NCI-H1930 (cell line): ENCODE measurements around the gene LINGO1.

Source experiments
- DNase-seq, 2 experiments: peaks; one replicate each; lab custom pipeline; 2025; lab: John Stamatoyannopoulos, UW

The LINGO1 gene

DNA sequence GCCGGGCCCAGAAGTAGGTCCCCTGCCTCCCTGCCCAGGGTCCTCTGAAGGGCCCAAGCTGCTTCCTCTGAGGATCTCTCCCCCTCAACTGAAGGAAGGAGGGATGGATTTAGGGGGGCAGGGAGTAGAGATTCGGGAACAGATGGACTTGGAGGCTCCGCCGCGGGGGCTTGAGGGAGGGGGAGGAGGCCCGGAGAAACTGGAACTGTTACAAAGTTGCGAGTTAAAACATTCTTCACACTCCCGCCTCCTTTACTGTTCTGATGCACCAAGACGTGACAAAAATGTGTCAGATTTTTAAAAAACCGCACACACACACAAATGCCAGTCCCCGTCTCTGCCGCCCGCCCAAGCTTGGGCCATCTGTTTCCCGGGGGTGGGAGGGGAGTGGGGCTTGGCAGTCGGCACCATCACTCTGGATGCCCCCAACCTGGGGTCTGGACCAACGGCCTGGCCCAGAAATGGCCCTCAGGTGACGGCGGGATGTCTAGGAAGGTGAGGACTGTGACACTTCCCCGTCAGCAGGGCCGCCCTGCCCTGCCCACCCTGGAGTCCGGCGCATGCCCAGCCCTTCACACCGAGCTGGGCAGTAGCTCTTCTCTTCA lies 25.0 kb upstream of the LINGO1 start:
- DNase-seq = no peak

DNA sequence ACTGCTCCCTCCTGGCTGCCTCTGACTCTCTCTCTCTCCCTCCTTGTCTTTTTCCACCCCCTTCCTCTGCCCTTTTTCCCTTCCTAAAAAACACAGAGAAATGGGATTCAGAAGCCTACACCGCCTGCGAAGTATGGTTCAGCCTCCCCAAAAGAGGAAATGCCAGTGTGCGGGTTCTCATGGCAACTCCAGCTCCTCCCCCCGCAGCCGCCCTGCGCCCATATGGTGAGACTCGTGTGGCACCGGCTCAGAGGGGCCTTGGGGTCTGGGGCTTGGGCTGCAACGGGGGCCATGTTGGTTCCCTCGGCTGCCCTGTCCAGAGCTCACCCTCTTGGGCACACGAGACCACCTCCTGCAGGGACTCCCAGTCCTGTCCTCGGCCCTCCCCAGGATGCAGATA lies 23.6 kb upstream of the LINGO1 start:
- DNase-seq = no peak

DNA sequence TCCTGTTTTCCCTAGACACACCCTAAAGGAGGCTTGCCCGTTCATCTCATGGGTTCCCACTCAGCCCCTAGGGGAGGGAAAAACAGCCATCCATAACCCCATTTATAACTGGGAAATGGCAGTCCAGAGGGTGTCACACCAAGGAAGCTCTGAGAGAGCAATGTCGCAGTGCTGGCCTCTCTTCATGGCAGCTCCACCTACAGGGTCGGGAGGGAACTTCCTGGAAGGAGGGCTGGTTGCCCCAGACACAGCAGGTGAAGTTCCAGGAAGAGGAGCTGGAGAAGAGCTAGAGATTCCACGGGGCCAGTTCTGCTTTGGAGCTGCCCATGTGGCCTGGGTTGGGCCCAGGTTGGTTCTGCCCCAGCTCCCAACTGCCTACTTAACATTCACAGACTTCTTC lies 22.3 kb upstream of the LINGO1 start:
- peak in 1 of 2 experiments; percentile 5 for DNase-seq

DNA sequence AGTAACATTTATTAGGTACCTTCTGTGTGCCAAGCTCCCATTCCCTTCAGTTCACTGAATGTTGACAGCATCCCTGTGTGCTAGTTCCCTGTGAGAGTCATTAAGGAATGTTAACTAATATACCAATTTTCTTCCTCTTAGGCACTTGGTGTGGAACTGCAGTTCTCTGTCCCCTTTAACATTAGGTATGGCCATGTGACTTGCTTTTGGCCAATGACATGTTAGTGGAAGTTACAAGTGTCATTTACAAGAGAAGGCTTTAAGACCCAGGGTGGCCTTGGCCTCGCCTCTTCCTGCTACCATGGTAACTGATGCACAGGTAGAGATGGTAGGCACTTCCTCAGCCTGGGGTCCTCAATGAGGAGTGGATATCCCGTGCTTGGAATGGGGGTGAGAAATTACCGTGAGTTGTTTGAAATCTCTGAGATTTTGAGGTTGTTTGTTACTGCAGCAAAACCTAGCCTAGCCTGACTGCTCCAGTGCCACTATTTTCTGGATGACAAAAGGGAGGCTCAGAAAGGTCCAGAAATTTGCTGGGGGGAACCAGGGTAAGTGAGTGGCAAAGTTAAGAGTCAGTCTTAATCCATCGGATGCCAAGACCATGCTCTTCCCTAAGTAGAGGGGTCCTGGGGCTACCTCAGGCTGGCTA lies 21.2 kb upstream of the LINGO1 start:
- DNase-seq = no peak

DNA sequence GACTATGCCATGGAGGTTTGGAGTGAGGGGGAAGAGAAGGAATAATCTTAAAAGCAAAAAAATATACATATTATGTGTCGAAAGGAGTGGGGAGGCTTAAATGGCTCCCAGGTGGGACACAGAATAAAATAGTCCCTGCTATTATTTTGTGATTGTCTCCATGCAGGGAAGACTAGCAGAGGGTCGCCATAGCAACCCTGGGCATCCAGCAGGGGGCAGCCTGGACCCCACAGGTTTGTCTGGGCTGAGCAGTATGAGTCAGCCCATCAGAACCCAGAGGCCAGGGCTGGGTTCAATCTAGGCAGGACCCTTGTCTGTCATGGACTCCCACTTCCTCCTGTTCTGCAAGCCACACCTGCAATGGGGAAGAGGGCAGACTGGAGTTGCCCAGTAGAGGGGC lies 17.6 kb upstream of the LINGO1 start:
- DNase-seq = no peak

DNA sequence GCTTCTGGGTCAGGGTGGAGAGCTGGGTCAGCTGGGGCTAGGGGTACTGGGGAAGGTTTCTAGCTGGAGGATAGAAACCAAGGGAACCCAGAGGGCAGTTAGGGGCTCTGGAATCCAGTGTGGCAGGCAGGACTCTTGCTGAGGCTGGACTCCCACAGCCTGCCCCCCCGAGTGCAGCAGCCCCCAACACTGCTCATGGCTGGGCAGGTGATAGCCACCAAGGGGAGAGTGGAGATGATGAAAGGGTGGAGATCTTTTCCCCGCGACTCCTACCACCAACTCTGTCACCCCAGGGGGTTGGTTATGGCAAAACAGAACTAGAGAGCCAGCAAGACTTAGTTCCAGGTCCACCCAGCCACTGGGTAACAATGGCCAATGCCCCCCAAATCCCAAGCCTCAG lies 16.9 kb upstream of the LINGO1 start:
- no peak for DNase-seq

DNA sequence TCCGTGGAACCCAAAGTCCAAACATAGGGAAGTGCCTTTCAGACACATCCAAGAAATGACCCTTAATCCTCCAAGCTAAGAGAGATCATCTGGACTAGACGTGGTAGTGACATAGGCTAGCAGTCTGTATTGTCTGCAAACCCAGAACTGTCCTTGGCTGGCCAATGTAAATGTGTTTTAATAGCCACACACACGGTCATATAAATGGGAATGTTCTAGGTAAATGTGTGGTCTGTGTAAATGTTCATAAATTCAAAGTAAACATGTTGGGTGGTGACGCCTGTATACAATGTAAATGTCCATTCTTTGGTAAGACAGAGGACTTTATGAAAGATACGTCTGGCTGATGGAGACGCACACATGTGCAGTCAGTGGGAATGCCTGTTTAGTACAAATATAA lies 16.3 kb upstream of the LINGO1 start:
- DNase-seq = no peak

DNA sequence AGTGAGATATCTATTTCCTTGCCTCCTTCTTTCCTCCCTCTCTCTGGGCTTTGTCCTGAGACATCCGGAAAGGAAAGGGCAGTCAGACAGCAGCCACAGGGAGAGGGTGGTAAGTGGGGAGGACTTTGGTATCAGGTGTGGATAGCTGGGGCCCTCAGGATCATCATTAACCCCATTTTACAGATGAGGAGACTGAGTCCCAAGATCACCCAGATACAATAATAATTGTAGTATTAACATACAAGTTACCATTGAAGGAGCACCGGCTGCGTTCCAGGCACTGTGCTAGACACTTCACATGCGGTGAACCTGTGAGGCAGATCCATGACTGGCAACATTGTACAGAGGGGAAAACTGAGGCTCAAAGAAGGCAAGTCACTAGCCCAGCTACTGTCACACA lies 15.2 kb upstream of the LINGO1 start:
- no peak for DNase-seq

DNA sequence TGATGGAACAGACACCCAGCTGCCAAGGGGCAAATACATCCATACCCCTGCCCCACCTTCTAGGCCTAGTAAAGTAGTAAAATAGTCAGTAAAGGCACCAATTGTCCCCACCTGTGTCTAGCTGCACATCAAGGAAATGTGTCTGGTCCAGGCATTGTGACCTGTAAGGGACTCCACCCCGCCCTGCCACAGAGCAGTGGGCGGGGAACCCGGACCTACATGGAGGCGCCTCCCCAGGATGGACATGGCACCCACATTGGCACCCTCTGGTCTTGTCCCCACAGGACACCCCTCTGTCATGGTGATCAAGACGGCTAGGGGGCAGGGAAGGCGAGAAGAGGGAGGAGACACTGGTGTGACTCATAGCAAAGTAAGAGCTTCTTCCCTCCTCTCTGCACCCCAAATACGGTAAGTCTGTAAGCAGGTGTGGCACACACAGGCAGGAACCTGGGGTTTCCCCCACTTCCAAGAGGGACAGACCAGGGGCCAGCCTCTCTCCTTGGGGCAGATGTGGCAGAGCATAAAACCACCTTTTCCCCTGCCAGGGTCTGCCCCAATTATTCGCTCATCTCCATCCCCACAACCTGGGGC lies 13.5 kb upstream of the LINGO1 start:
- no peak for DNase-seq

DNA sequence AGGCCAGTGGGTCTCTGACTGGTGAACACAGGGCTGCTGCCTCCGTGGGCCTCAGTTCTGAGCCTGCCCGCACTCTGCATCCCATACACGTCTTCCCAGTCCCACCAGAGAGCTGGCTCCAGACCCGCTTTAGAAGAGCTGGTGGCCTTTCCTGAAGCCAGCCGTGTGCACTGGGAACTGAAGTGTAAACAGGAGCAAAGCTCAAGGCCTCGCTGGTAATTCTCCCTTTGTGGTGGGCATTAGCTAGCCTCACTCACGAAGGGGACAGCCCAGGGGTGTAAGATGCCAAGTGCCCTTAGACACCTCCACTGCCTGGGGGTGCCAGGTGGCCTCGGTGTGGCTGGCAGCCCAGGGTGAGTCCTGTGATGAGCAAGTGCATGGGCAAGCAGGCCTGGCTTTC lies 12.9 kb upstream of the LINGO1 start:
- DNase-seq = no peak

DNA sequence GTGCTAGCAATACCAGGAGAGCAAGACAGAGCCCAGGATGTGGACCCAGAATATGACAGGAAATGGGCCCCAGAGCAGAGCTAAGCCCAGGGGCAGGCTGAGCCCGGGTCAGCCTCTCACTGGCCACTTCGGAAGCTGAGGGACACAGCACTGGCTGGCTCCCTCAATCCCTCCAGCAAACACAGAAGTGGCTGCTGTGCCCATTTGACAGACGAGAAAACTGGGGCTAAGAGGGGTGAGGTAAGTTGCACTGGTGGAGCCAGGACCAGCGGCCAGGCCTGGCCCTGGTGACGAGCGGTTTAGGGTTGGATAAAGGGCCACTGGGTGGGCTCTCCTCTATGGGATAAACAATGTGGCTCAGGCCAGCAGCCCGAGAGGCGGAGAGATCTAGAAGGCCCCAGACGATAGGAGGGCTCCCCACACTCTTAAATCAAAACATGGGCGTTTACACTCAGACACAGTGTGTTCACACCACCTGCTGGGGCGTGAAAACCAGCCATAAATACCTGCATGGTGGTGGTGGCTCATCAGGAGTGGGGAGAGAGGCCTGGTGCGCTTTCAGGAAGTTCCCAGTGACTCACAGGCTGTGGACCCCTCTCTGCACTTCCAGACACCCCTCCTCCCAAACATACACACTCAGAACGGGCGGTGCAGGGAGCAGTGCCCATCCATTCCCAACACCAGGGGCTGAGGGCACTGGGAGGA lies 12.0 kb upstream of the LINGO1 start:
- DNase-seq = no peak

DNA sequence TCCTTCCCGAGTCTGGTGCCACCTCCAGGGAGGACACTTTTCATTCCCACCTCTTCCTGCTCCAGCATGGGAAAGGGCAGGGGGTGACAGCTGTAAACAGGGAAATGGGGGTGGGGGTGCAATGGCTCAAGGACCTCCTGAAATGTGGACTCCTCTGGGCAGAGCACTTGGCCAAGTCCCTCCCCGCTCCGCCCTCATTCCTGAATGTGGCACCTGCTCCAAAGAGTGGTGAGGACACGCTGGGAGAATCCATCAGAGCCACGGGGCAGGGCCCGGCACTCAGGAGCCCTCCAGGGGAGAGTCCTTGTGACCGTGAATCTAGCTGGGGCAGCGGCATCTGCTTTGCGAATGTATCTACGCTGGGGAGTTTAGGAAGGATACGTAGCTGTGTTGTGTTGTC lies 11.1 kb upstream of the LINGO1 start:
- no peak for DNase-seq

DNA sequence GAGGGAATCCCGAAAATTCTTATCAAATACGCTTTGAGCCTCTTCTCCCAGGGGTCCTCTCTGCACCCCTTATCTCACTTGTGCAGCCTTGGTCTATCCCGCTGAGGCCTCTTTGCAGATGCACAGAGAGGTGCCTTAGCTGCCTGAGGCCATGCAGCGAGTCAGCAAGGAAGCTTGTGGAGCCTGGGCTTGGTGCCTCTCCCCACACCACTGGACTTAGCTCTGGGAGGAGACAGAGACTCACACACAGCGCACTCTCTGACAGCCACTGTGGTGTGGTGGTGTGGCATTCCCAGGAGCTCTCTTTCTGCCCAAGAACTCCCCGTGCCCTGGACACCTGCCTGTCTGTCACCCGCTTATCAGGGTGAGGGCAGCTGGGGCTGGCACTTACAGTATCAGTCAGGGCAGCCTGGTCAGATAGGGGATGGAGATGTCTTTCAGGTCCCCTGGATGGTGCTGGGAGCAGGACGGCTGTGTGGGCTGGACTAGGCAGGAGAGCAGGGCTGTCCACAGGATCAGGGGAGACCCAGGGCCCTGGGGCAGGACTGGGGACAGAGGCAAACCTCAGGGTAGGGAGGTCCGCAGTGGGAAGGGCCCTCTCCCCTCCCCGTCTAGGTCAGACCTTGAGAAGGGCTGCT lies 10.2 kb upstream of the LINGO1 start:
- no peak for DNase-seq

DNA sequence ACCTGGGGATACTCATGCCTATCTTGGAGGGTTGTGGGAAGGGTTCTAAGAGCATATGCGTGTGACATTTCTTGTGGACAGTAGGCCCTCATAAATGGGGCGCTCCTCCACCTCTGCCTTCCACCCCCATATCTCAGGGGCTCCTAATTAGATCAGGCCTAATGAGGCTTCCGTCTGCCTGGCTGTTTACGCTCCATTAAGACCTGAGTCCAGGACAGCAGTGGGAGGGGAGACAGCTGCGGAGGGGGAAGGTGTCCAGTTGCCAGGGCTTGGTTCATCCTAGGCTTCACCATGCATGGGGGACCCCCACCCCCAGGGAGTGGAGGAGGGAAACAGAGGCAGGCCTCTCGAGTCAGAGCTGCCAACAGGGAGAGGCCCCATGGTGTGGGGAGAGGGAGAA lies 9.3 kb upstream of the LINGO1 start:
- no peak for DNase-seq

DNA sequence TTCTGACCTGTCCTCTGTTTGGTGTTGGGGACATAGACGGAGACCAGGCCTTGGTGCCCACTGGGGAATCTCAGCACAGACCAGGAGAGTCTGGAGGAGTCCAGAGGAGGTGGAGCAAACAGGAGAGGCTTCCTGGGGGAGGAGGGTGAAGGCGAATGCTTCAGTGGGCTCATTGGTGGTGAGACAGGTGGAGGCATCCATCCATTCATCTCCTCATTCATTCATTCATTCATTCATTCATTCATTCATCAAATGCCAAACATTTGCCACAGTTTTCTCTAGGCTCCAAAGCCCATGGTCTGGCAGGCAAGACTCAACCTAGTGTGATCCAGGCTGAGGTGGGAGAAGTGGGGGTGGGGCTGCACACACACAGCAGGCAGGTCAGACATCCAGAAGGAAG lies 7.9 kb upstream of the LINGO1 start:
- DNase-seq = no peak

DNA sequence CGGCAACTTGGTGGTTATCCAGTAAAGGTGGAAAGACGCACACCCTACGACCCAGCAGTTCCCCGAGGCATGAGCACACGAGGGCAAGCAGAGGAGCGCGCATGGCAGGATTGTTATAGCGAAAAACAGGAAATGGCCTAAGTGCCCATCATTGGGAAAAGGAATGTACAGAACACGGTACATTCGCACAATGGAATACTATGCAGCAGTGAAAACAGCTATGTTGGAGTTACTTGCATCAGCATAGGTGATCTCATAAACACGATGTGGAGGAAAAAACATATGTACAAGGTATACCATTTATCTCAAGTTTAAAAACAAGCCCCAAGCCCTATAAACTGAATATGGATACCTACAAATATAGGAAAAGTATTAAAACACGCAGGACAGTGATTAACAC lies 6.7 kb upstream of the LINGO1 start:
- DNase-seq = no peak

DNA sequence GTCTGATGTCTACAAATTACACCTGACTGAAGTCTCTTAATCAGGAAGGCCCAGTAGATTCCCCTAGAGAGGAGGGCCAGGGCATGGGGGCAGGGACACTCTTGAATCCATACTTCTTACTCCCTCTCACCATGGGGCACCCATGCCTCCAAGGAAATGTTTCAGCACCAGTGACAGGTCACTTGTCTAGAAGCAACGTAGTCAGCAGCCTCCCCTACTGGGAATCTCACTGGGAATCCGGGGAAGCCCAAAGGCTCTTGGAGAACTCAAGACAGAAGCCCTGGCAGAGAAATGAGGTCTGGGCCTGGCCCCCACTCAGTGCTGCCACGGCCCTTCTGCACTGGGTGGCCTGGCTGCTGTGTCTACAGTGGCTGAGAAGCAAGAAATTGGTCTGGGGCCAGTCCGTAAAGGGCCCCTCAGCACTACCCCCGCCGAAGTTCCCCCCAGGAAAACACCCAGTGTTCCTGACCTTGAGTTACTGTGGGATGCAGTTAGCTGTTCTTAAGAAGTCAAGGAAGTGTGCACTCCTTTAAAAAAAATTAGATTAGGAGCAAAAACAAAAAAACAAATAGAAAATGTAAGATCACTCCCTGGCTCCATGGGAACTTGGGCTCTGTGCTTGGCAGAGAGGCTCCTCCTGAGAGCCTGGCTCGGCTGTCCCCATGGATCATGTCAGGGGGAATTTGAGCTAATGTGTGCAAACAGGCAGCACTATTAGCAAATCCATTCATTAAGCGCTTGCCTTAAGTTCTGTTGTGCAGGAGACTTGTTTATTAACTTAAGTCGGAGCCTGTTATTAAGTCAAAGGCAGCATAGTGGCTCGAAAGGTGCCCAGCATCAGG lies 5.4 kb upstream of the LINGO1 start:
- no peak for DNase-seq

DNA sequence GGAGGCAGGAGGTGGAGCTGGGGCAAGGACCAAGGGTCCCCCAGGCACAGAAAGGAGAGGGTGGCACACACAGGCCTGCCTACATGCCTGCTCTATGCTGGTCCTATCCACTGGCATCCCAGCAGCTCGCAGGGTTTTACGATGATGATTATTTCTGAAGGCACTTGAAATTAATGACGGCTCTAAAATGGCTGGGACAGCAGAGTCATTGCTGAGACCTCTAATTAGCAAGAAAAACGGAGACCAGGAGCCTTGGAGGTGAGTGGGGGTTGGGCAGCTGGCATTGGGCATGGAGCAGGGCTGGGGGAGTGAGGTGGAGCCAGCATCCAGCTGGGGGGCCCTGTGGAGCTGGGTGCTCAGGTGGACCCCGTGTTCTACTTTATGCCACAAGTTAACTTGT lies 3.5 kb upstream of the LINGO1 start:
- DNase-seq = no peak

DNA sequence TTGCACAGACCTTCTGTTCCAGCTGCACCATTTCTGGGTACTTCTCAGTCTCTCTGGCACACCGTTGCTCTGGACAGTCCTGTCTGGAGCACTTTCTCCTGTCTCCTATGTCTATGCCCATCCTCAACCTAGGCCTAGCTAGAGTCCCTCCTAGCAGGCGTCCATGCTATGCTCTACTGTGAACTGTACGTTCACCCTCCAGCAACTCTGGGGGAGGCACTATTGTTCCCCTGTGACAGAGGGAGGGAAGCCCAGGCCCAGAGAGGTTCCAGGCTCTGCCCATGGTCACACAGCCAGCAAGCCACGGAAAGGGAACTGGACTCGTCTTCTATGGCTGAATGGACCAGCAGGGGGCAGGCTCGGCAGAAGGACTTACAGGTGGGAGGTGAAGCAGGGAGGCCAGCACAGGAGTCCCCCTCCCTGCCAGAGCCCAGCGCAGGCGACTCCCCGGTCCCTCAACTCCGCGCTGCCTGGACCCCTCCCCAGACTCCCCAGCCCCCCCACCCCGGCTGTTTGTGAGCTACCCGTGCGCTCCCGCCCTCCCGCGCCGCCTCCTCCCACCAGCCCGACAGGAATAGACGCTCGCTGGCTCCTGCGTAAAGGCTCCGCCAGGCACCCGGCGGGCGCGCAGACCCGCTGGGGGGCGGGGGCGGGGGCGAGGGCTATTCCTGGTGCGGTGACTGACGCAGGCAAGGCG lies 1.7 kb upstream of the LINGO1 start:
- DNase-seq = peak; percentile 55 to 58

DNA sequence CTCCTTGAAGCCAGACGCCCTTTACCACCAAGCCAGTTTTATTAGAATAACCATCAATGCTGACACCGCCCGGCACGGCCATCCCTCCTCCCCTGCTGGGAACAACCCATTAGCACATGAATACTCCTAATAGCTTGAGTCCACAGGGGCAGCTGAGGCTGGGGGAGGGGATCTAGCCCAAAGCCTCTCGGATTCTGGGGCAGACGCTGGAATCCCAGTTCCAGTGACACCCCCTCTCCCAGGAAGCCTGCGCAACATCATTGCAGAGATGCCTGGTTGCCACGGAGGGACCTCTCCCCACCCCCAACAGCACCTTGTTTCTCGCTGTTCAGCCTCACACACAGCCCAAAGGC lies 1.2 kb upstream of the LINGO1 start:
- no peak for DNase-seq
